Measurements from ENCODE around the gene ODF2. TPM values are rescaled to one million over a fixed set of nuclear protein-coding genes. Genes with fewer than 3 reads are reported as not detected.
"Not testable (repeated sequence)": the region's sequence is repeated elsewhere in the genome, so short reads cannot be mapped to it uniquely, and the experiment has no call there.

Gene ODF2
- total and polyA plus RNA-seq, 3 experiments from 2014 or later, result 31.4 to 65.0 (median 64.2) TPM

DNA sequence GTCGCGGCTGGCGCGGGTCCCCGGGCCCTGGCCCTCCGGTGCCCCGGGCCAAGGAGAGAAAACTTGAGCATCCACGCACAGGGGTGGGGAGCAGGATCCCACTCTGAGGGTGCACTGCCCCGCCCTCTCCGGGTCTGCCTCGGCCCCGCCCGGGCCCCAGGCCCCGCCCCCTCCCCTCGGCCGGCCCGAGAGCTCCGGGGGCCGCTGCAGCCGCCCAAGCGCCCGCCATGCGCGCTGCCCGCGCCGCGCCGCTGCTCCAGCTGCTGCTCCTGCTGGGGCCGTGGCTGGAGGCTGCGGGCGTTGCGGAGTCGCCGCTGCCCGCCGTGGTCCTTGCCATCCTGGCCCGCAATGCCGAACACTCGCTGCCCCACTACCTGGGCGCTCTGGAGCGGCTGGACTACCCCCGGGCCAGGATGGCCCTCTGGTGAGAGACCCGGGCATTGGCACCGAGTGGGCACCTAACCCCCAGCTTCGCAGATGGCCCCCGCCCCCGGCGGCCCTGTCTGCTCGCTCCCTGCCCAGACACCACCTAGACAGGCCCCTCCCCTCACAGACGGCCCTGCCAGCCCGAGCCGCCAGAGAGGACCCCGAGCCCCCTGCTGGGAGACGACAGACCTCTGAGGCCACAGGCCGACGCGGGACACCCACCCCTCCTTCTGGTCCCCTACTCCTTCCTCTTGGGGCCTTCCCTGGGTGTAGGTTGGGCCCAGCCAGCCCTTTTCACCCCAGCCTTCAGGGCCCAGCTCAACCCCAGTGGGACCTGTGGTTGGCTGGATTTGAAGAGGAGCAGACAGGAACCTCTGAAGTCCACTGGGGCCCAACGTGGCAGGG lies 34.9 kb upstream of the ODF2 start, which contains the start of gene CERCAM:
TSS of gene CERCAM (plus strand) at position 207 of the 831 bp plus-strand sequence. CDS start at position 228, 21 bp downstream.
- ChIA-PET CTCF (interaction anchor here (0.8 to 2.3 kb wide), 9 partner anchors 10 to 509 kb away, joined by 3 to 10 read pairs (median 4); no protein-coding TSS in a partner anchor), POLR2A (interaction anchor here (0.6 to 1.4 kb wide), 4 partner anchors 18 to 492 kb away, joined by 3 to 7 read pairs (median 4); partner anchors contain the start of gene URM1)
- Histone ChIP-seq H3K4me3 (ENCODE audit: low read length) (peak within 1 kb of the TSS; percentile 64), H3K36me3 (ENCODE audit: insufficient read depth, low read length) (no peaks in the 10 kb centered on the region), H3K4me1 (ENCODE audit: insufficient read depth, low read length) (peaks cover 13% of the 10 kb centered on the region), H3K27ac (ENCODE audit: low read depth, low read length) (peak within 1 kb of the TSS; percentile 61), H3K9me3 (ENCODE audit: low read length) (no peaks in the 10 kb centered on the region), H3K27me3 (ENCODE audit: insufficient read depth, low read length, poor library complexity, severe bottlenecking) (peaks cover 7% of the 10 kb centered on the region)
- H3K27ac Mint-ChIP-seq, result peak within 1 kb of the TSS in 3 of 8 donors; percentile 19 to 85 (median 68)
- H3K4me3 Mint-ChIP-seq, result peak within 1 kb of the TSS; percentile 73 to 88 (median 78)
- no peaks in the 10 kb centered on the region for H3K36me3 Mint-ChIP-seq
- H3K4me1 Mint-ChIP-seq, result peaks cover 0 to 11% (median 1%) of the 10 kb centered on the region in 3 donors
- peak; percentile 29 to 69 (median 40) for DNase-seq
- peaks cover 14 to 20% of the 10 kb centered on the region in 2 donors for H3K27me3 Mint-ChIP-seq
- no peaks in the 10 kb centered on the region for H3K9me3 Mint-ChIP-seq

DNA sequence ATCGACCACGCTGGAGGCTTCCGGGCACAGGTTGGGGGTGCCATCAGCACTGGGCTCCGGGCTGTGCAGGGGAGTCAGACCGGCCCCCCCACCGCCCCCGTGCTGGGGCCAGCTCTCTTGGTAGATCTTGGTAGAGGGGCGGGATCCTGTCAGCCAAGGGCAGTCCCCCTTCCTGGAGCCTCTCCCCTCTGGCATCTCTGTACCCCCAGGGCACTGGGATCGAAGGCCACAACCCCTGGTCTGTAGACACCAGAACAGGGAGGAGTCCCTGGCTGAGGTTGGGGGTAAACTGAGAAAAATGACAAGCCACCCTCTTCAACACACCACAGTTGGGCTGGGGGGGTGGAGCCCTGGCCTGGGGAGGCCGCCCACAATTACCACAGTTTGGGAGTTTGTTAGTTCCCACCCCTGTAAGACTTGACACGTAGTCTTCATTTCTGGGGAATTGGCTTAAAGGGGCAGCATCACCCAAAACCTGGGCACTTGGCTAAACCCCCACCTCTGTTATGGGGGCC lies 34.3 kb upstream of the ODF2 start:
- H3K9me3 Mint-ChIP-seq, result no peaks in the 10 kb centered on the region
- peaks cover 7% of the 10 kb centered on the region for H3K27me3 ChIP-seq (ENCODE audit: insufficient read depth, low read length, poor library complexity, severe bottlenecking)
- no peaks in the 10 kb centered on the region for H3K9me3 ChIP-seq (ENCODE audit: low read length)
- peaks cover 13% of the 10 kb centered on the region for H3K4me1 ChIP-seq (ENCODE audit: insufficient read depth, low read length)
- H3K4me1 Mint-ChIP-seq, result peaks cover 0 to 11% (median 1%) of the 10 kb centered on the region in 3 donors
- peak overlapping the region; percentile 61 for H3K27ac ChIP-seq (ENCODE audit: low read depth, low read length)
- ChIA-PET POLR2A (interaction anchor here (0.6 kb wide), 1 partner anchor 493 kb away, joined by 7 read pairs; no protein-coding TSS in a partner anchor), CTCF (no interaction called here)
- H3K36me3 ChIP-seq (ENCODE audit: insufficient read depth, low read length), result no peaks in the 10 kb centered on the region
- H3K4me3 Mint-ChIP-seq, result peak overlapping the region; percentile 41 to 71 (median 50)
- peak overlapping the region; percentile 26 for H3K4me3 ChIP-seq (ENCODE audit: low read length)
- H3K36me3 Mint-ChIP-seq, result no peaks in the 10 kb centered on the region
- DNase-seq, result no peak
- peak overlapping the region in 1 of 8 donors; percentile 19 for H3K27ac Mint-ChIP-seq
- peaks cover 10 to 13% of the 10 kb centered on the region in 2 donors for H3K27me3 Mint-ChIP-seq

- POLR2A ChIA-PET; H3K9me3 Mint-ChIP-seq; H3K27ac ChIP-seq (ENCODE audit: low read depth, low read length); DNase-seq; H3K36me3 Mint-ChIP-seq; H3K36me3 ChIP-seq (ENCODE audit: insufficient read depth, low read length); H3K9me3 ChIP-seq (ENCODE audit: low read length); H3K4me3 ChIP-seq (ENCODE audit: low read length); H3K27me3 ChIP-seq (ENCODE audit: insufficient read depth, low read length, poor library complexity, severe bottlenecking); CTCF ChIA-PET: not testable (repeated sequence)
- Mint-ChIP-seq H3K27me3 (peaks cover 8 to 11% of the 10 kb centered on the region in 2 donors), H3K27ac (peak overlapping the region in 2 of 8 donors; percentile 29 to 94), H3K4me3 (peak overlapping the region; percentile 17 to 71 (median 44)), H3K4me1 (peaks cover 0 to 11% (median 1%) of the 10 kb centered on the region in 3 donors)
- peaks cover 13% of the 10 kb centered on the region for H3K4me1 ChIP-seq (ENCODE audit: insufficient read depth, low read length)
Observed at GRCh38 chr9:128422022-128422782, 33.6 kb upstream of the ODF2 start.

DNA sequence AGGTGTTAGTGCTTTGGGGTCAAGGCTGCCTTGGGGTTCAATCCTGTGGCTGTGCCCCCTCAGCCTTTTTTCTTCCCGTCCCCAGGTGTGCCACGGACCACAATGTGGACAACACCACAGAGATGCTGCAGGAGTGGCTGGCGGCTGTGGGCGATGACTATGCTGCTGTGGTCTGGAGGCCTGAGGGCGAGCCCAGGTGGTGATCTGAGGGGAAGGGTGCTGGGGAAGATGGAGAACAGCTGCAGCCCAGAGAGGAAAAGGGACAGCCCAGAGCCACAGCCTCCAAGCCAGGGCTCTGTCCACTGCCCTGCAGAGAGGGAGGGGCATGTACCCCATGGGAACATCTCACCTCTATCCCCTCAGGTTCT lies 33.0 kb upstream of the ODF2 start:
- H3K36me3 Mint-ChIP-seq, result no peaks in the 10 kb centered on the region
- no peaks in the 10 kb centered on the region for H3K9me3 ChIP-seq (ENCODE audit: low read length)
- no peak for DNase-seq
- peaks cover 13% of the 10 kb centered on the region for H3K4me1 ChIP-seq (ENCODE audit: insufficient read depth, low read length)
- POLR2A ChIA-PET, result no interaction called here
- peaks cover 7% of the 10 kb centered on the region for H3K27me3 ChIP-seq (ENCODE audit: insufficient read depth, low read length, poor library complexity, severe bottlenecking)
- H3K27ac Mint-ChIP-seq, result peak overlapping the region in 2 of 8 donors; percentile 29 to 94
- H3K9me3 Mint-ChIP-seq, result no peaks in the 10 kb centered on the region
- no peaks in the 10 kb centered on the region for H3K36me3 ChIP-seq (ENCODE audit: insufficient read depth, low read length)
- peaks cover 0 to 11% (median 1%) of the 10 kb centered on the region in 3 donors for H3K4me1 Mint-ChIP-seq
- no peak overlapping the region for H3K4me3 ChIP-seq (ENCODE audit: low read length)
- H3K4me3 Mint-ChIP-seq, result peak overlapping the region in 3 of 7 donors; percentile 11 to 50 (median 50)
- no peak overlapping the region for H3K27ac ChIP-seq (ENCODE audit: low read depth, low read length)
- CTCF ChIA-PET, result no interaction called here
- peaks cover 7 to 8% of the 10 kb centered on the region in 2 donors for H3K27me3 Mint-ChIP-seq

- H3K9me3 Mint-ChIP-seq; H3K36me3 Mint-ChIP-seq; DNase-seq; H3K27me3 ChIP-seq (ENCODE audit: insufficient read depth, low read length, poor library complexity, severe bottlenecking); CTCF ChIA-PET; H3K9me3 ChIP-seq (ENCODE audit: low read length); H3K27me3 Mint-ChIP-seq; H3K27ac ChIP-seq (ENCODE audit: low read depth, low read length); H3K36me3 ChIP-seq (ENCODE audit: insufficient read depth, low read length); H3K4me3 ChIP-seq (ENCODE audit: low read length); POLR2A ChIA-PET; H3K4me3 Mint-ChIP-seq: not testable (repeated sequence)
- peaks cover 13% of the 10 kb centered on the region for H3K4me1 ChIP-seq (ENCODE audit: insufficient read depth, low read length)
- H3K27ac Mint-ChIP-seq, result peak overlapping the region in 1 of 8 donors; percentile 21
- peaks cover 0 to 11% (median 1%) of the 10 kb centered on the region in 3 donors for H3K4me1 Mint-ChIP-seq
Observed at GRCh38 chr9:128423356-128423755, 32.5 kb upstream of the ODF2 start.

- Mint-ChIP-seq H3K27me3 (peaks cover 0 to under 1% of the 10 kb centered on the region in 2 donors), H3K36me3 (no peaks in the 10 kb centered on the region), H3K4me3 (peak overlapping the region in 2 of 7 donors; percentile 23 to 44), H3K4me1 (peaks cover 0 to 6% (median 1%) of the 10 kb centered on the region in 3 donors), H3K9me3 (no peaks in the 10 kb centered on the region), H3K27ac (no peak overlapping the region)
- Histone ChIP-seq H3K27me3 (ENCODE audit: insufficient read depth, low read length, poor library complexity, severe bottlenecking) (peaks cover under 1% of the 10 kb centered on the region), H3K36me3 (ENCODE audit: insufficient read depth, low read length) (no peaks in the 10 kb centered on the region), H3K27ac (ENCODE audit: low read depth, low read length) (no peak overlapping the region), H3K4me3 (ENCODE audit: low read length) (no peak overlapping the region), H3K4me1 (ENCODE audit: insufficient read depth, low read length) (peaks cover 6% of the 10 kb centered on the region), H3K9me3 (ENCODE audit: low read length) (no peaks in the 10 kb centered on the region)
- ChIA-PET POLR2A (no interaction called here), CTCF (interaction anchor here (1.2 kb wide), 1 partner anchor 15 kb away, joined by 3 read pairs; no protein-coding TSS in a partner anchor)
- no peak for DNase-seq
Observed at GRCh38 chr9:128424268-128424780, 31.5 kb upstream of the ODF2 start.

DNA sequence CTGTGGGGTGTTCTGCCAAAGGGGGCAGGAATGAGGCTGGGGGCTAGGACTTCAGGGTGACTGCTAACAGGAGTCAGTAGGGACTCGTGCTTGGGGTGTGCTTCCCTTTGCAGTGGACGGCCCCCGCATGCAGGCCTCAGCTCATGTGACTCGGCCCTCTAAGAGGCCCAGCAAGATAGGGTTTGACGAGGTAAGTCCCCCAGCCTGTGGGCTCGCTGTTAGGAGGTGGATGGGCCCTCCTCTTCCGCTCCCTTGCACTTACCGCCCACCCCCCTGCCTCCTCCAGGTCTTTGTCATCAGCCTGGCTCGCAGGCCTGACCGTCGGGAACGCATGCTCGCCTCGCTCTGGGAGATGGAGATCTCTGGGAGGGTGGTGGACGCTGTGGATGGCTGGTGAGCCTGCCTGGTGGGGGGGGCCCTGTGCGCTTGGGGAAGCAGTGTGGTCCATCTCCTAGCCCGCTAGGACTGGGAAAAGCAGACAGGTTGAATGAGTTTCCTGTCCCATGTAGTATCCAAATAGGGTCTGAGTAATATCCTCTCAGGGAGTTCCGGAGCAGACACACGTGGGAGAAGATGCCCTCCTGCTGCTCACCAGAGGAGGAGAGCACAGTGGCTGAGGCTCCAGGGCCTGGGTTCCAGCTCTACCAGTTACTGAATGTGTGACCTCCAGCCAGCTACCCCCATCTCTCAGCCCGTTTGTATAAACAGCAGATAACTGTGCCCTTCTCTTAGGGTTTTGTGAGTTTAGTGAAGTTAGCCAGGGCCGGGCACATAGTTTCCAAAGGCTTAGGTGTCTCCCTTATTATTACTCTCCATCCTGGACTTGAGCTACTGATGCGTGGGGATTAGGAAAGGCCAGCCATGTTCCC lies 26.9 kb upstream of the ODF2 start:
- no peaks in the 10 kb centered on the region for H3K36me3 ChIP-seq (ENCODE audit: insufficient read depth, low read length)
- ChIA-PET POLR2A (no interaction called here), CTCF (interaction anchor here (1.4 kb wide), 1 partner anchor 10 kb away, joined by 4 read pairs; no protein-coding TSS in a partner anchor)
- no peaks in the 10 kb centered on the region for H3K27me3 ChIP-seq (ENCODE audit: insufficient read depth, low read length, poor library complexity, severe bottlenecking)
- H3K4me1 ChIP-seq (ENCODE audit: insufficient read depth, low read length), result no peaks in the 10 kb centered on the region
- no peak overlapping the region for H3K27ac Mint-ChIP-seq
- no peak overlapping the region for H3K4me3 Mint-ChIP-seq
- peaks cover 0 to 1% (median 0%) of the 10 kb centered on the region in 3 donors for H3K36me3 Mint-ChIP-seq
- H3K9me3 ChIP-seq (ENCODE audit: low read length), result no peaks in the 10 kb centered on the region
- no peaks in the 10 kb centered on the region for H3K27me3 Mint-ChIP-seq
- H3K4me1 Mint-ChIP-seq, result no peaks in the 10 kb centered on the region
- H3K9me3 Mint-ChIP-seq, result no peaks in the 10 kb centered on the region
- H3K4me3 ChIP-seq (ENCODE audit: low read length), result no peak overlapping the region
- no peak for DNase-seq
- H3K27ac ChIP-seq (ENCODE audit: low read depth, low read length), result peak overlapping the region; percentile 24
